ENCODE data around the gene TAS1R3. TPM values are rescaled to one million over a fixed set of nuclear protein-coding genes. Genes with fewer than 3 reads are reported as not detected.

Gene TAS1R3
- total RNA-seq, 1 experiment from 2014 or later = 0.22 TPM

GRCh38 chr1:1298861-1299685 is 32.0 kb upstream of the TAS1R3 start (continued):
- TF ChIP-seq, protein P1, sequence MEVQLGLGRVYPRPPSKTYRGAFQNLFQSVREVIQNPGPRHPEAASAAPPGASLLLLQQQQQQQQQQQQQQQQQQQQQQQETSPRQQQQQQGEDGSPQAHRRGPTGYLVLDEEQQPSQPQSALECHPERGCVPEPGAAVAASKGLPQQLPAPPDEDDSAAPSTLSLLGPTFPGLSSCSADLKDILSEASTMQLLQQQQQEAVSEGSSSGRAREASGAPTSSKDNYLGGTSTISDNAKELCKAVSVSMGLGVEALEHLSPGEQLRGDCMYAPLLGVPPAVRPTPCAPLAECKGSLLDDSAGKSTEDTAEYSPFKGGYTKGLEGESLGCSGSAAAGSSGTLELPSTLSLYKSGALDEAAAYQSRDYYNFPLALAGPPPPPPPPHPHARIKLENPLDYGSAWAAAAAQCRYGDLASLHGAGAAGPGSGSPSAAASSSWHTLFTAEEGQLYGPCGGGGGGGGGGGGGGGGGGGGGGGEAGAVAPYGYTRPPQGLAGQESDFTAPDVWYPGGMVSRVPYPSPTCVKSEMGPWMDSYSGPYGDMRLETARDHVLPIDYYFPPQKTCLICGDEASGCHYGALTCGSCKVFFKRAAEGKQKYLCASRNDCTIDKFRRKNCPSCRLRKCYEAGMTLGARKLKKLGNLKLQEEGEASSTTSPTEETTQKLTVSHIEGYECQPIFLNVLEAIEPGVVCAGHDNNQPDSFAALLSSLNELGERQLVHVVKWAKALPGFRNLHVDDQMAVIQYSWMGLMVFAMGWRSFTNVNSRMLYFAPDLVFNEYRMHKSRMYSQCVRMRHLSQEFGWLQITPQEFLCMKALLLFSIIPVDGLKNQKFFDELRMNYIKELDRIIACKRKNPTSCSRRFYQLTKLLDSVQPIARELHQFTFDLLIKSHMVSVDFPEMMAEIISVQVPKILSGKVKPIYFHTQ (CRISPR knock-in tag; IDR thresholded peaks at IDR 0.05) = no peak
- 0 out of 2 replicates have a peak, but pooled peaks have one; percentile 24 for TF ChIP-seq FOXP1 (CRISPR knock-in tag; IDR thresholded peaks at IDR 0.05; ENCODE audit: borderline replicate concordance)
- peak; percentile 77; the same call in 1 of the 2 replicates for TF ChIP-seq ESRRA (CRISPR knock-in tag; IDR thresholded peaks at IDR 0.05; ENCODE audit: borderline replicate concordance)
- 0 out of 2 replicates have a peak, but pooled peaks have one; percentile 48 for TF ChIP-seq RELA (CRISPR knock-in tag; IDR thresholded peaks at IDR 0.05; ENCODE audit: borderline replicate concordance)
- TF ChIP-seq, protein P2, sequence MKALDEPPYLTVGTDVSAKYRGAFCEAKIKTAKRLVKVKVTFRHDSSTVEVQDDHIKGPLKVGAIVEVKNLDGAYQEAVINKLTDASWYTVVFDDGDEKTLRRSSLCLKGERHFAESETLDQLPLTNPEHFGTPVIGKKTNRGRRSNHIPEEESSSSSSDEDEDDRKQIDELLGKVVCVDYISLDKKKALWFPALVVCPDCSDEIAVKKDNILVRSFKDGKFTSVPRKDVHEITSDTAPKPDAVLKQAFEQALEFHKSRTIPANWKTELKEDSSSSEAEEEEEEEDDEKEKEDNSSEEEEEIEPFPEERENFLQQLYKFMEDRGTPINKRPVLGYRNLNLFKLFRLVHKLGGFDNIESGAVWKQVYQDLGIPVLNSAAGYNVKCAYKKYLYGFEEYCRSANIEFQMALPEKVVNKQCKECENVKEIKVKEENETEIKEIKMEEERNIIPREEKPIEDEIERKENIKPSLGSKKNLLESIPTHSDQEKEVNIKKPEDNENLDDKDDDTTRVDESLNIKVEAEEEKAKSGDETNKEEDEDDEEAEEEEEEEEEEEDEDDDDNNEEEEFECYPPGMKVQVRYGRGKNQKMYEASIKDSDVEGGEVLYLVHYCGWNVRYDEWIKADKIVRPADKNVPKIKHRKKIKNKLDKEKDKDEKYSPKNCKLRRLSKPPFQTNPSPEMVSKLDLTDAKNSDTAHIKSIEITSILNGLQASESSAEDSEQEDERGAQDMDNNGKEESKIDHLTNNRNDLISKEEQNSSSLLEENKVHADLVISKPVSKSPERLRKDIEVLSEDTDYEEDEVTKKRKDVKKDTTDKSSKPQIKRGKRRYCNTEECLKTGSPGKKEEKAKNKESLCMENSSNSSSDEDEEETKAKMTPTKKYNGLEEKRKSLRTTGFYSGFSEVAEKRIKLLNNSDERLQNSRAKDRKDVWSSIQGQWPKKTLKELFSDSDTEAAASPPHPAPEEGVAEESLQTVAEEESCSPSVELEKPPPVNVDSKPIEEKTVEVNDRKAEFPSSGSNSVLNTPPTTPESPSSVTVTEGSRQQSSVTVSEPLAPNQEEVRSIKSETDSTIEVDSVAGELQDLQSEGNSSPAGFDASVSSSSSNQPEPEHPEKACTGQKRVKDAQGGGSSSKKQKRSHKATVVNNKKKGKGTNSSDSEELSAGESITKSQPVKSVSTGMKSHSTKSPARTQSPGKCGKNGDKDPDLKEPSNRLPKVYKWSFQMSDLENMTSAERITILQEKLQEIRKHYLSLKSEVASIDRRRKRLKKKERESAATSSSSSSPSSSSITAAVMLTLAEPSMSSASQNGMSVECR (CRISPR knock-in tag; IDR thresholded peaks at IDR 0.05; ENCODE audit: borderline replicate concordance) = peak; percentile 91
- peak; percentile 57; the same call in 1 of the 2 replicates for TF ChIP-seq TEAD1 (CRISPR knock-in tag; IDR thresholded peaks at IDR 0.05)
- TF ChIP-seq E2F5 (CRISPR knock-in tag; IDR thresholded peaks at IDR 0.05) = no peak
- no peak for TF ChIP-seq PRDM15 (CRISPR knock-in tag; IDR thresholded peaks at IDR 0.05)
- TF ChIP-seq ATF6 (CRISPR knock-in tag; IDR thresholded peaks at IDR 0.05) = no peak
- peak; percentile 36; the same call in 1 of the 2 replicates for TF ChIP-seq FOXK1 (CRISPR knock-in tag; IDR thresholded peaks at IDR 0.05)
- no peak for TF ChIP-seq FOXJ3 (CRISPR knock-in tag; IDR thresholded peaks at IDR 0.05; ENCODE audit: borderline replicate concordance)
- no peak for TF ChIP-seq HMGA2 (CRISPR knock-in tag; IDR thresholded peaks at IDR 0.05)
- TF ChIP-seq, protein P3, sequence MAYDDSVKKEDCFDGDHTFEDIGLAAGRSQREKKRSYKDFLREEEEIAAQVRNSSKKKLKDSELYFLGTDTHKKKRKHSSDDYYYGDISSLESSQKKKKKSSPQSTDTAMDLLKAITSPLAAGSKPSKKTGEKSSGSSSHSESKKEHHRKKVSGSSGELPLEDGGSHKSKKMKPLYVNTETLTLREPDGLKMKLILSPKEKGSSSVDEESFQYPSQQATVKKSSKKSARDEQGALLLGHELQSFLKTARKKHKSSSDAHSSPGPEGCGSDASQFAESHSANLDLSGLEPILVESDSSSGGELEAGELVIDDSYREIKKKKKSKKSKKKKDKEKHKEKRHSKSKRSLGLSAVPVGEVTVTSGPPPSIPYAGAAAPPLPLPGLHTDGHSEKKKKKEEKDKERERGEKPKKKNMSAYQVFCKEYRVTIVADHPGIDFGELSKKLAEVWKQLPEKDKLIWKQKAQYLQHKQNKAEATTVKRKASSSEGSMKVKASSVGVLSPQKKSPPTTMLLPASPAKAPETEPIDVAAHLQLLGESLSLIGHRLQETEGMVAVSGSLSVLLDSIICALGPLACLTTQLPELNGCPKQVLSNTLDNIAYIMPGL (CRISPR knock-in tag; IDR thresholded peaks at IDR 0.05) = no peak
- no peak for TF ChIP-seq ZNF138 (CRISPR knock-in tag; conservative IDR thresholded peaks at IDR 0.05)
- TF ChIP-seq ATF2 (CRISPR knock-in tag; IDR thresholded peaks at IDR 0.05; ENCODE audit: borderline replicate concordance, low read depth) = no peak

Data from WTC11 (cell line).